Activated CD8-positive, alpha-beta memory T cell treated with anti-CD3 and anti-CD28 coated beads for 36 hours (primary cell): Measurements from ENCODE around the gene RBM28. TPM values are rescaled to one million over a fixed set of nuclear protein-coding genes. Genes with fewer than 3 reads are reported as not detected.

Experiments
- CTCF ChIA-PET: fragments of 350-600 bp; sonication (Branson Sonifier 250); formaldehyde crosslinking; loops from one replicate; lab custom pipeline; 2021; ENCODE audit warnings: antibody characterized with exemption; lab: Charles Lee
- POLR2A ChIA-PET: fragments of 350-600 bp; sonication (Branson Sonifier 250); formaldehyde crosslinking; loops from one replicate; lab custom pipeline; 2021; ENCODE audit warnings: antibody characterized with exemption; lab: Charles Lee
- total RNA-seq, 2 experiments: library from RNA; stranded (reverse); gene quantifications; one replicate each; pipeline ENCODE4 v1.2.3, GENCODE V29; 2021

Gene RBM28
- total RNA-seq, 2 experiments from 2014 or later = 74.3 to 81.2 TPM

GRCh38 chr7:128379900-128380479, 36.3 kb upstream of the RBM28 start:
- CTCF ChIA-PET = interaction anchor here (0.7 to 4.8 kb wide), 4 partner anchors 8 to 1465 kb away, joined by 3 to 21 read pairs (median 12); no protein-coding TSS in a partner anchor
- POLR2A ChIA-PET = interaction anchor here (0.6 kb wide), 1 partner anchor 11 kb away, joined by 3 read pairs; no protein-coding TSS in a partner anchor

GRCh38 chr7:128378637-128379036, 34.9 kb upstream of the RBM28 start:
- ChIA-PET CTCF (interaction anchor here (4.8 kb wide), 1 partner anchor 10 kb away, joined by 20 read pairs; no protein-coding TSS in a partner anchor), POLR2A (no interaction called here)

GRCh38 chr7:128376077-128376476, 32.4 kb upstream of the RBM28 start:
- ChIA-PET POLR2A (no interaction called here), CTCF (interaction anchor here (1.8 to 4.8 kb wide), 2 partner anchors 12 to 28 kb away, joined by 4 to 20 read pairs; no protein-coding TSS in a partner anchor)

GRCh38 chr7:128374041-128374440, 30.3 kb upstream of the RBM28 start:
- ChIA-PET POLR2A (no interaction called here), CTCF (interaction anchor here (1.2 to 2.8 kb wide), 2 partner anchors 13 to 27 kb away, joined by 5 to 10 read pairs; no protein-coding TSS in a partner anchor)

- POLR2A ChIA-PET = no interaction called here
- CTCF ChIA-PET = interaction anchor here (1.2 to 2.8 kb wide), 2 partner anchors 14 to 26 kb away, joined by 5 to 10 read pairs; no protein-coding TSS in a partner anchor
Measured at GRCh38 chr7:128373606-128374005, 29.9 kb upstream of the RBM28 start.

- ChIA-PET POLR2A (no interaction called here), CTCF (no interaction called here)
Measured at GRCh38 chr7:128370491-128370890, 26.8 kb upstream of the RBM28 start.

GRCh38 chr7:128366986-128367385, 23.3 kb upstream of the RBM28 start:
- CTCF ChIA-PET = interaction anchor here (1.0 kb wide), 1 partner anchor 21 kb away, joined by 3 read pairs; no protein-coding TSS in a partner anchor

GRCh38 chr7:128366300-128366699, 22.6 kb upstream of the RBM28 start:
- ChIA-PET CTCF (interaction anchor here (1.0 kb wide), 1 partner anchor 22 kb away, joined by 3 read pairs; no protein-coding TSS in a partner anchor), POLR2A (no interaction called here)

More at GRCh38 chr7:128366986-128367385, 23.3 kb upstream of the RBM28 start:
- POLR2A ChIA-PET = no interaction called here

- ChIA-PET CTCF (no interaction called here), POLR2A (no interaction called here)
Measured at GRCh38 chr7:128365432-128365831, 21.7 kb upstream of the RBM28 start.

- ChIA-PET CTCF (interaction anchor here (1.8 kb wide), 1 partner anchor 17 kb away, joined by 4 read pairs; no protein-coding TSS in a partner anchor), POLR2A (no interaction called here)
Measured at GRCh38 chr7:128364166-128364870, 20.6 kb upstream of the RBM28 start.

- ChIA-PET POLR2A (no interaction called here), CTCF (interaction anchor here (1.8 kb wide), 1 partner anchor 16 kb away, joined by 4 read pairs; no protein-coding TSS in a partner anchor)
Measured at GRCh38 chr7:128363261-128363721, 19.6 kb upstream of the RBM28 start.

- ChIA-PET POLR2A (interaction anchor here (0.6 kb wide), 1 partner anchor 234 kb away, joined by 4 read pairs; no protein-coding TSS in a partner anchor), CTCF (interaction anchor here (0.9 to 1.8 kb wide), 2 partner anchors 12 to 15 kb away, joined by 3 to 4 read pairs; no protein-coding TSS in a partner anchor)
Measured at GRCh38 chr7:128362670-128363069, 19.0 kb upstream of the RBM28 start.

GRCh38 chr7:128361411-128362379, 18.0 kb upstream of the RBM28 start, which contains the start of gene PRRT4:
Gene PRRT4 (minus strand): TSS chr7:128361690.
- CTCF ChIA-PET = interaction anchor here (0.9 to 5.6 kb wide), 3 partner anchors 9 to 14 kb away, joined by 3 to 21 read pairs (median 4); no protein-coding TSS in a partner anchor
- POLR2A ChIA-PET = interaction anchor here (0.6 to 1.0 kb wide), 2 partner anchors 18 to 233 kb away, joined by 3 to 4 read pairs; partner anchors contain the start of gene RBM28

GRCh38 chr7:128360359-128360678, 16.6 kb upstream of the RBM28 start:
- CTCF ChIA-PET = interaction anchor here (0.9 to 5.6 kb wide), 2 partner anchors 12 to 28 kb away, joined by 4 to 21 read pairs; no protein-coding TSS in a partner anchor
- POLR2A ChIA-PET = interaction anchor here (0.6 to 0.9 kb wide), 2 partner anchors 45 to 116 kb away, joined by 3 to 4 read pairs; partner anchors contain the start of gene METTL2B

GRCh38 chr7:128359939-128360338, 16.2 kb upstream of the RBM28 start:
- POLR2A ChIA-PET = no interaction called here

GRCh38 chr7:128359336-128359735, 15.6 kb upstream of the RBM28 start:
- ChIA-PET POLR2A (no interaction called here), CTCF (interaction anchor here (5.6 kb wide), 1 partner anchor 11 kb away, joined by 21 read pairs; no protein-coding TSS in a partner anchor)

More at GRCh38 chr7:128359939-128360338, 16.2 kb upstream of the RBM28 start:
- CTCF ChIA-PET = interaction anchor here (0.9 to 5.6 kb wide), 2 partner anchors 12 to 28 kb away, joined by 4 to 21 read pairs; no protein-coding TSS in a partner anchor

- POLR2A ChIA-PET = interaction anchor here (0.8 kb wide), 1 partner anchor 15 kb away, joined by 3 read pairs; the partner anchor contains the start of gene RBM28
- CTCF ChIA-PET = interaction anchor here (0.6 to 5.6 kb wide), 2 partner anchors 9 to 10 kb away, joined by 3 to 21 read pairs; no protein-coding TSS in a partner anchor
Measured at GRCh38 chr7:128358233-128358632, 14.5 kb upstream of the RBM28 start.

- POLR2A ChIA-PET = no interaction called here
- CTCF ChIA-PET = interaction anchor here (5.6 kb wide), 1 partner anchor 9 kb away, joined by 21 read pairs; no protein-coding TSS in a partner anchor
Measured at GRCh38 chr7:128357217-128357613, 13.5 kb upstream of the RBM28 start.
